ENCODE measurements around the gene SLC24A3. TPM values are rescaled to one million over a fixed set of nuclear protein-coding genes. Genes with fewer than 3 reads are reported as not detected.

SLC24A3 gene
- total RNA-seq, 2 donors from 2014 or later, result 1.4 to 3.7 TPM

GRCh38 chr20:19256906-19257595, 44.6 kb downstream of the SLC24A3 start:
- no peaks in the 10 kb centered on the region for H3K4me1 ChIP-seq
- H3K27me3 ChIP-seq, result no peaks in the 10 kb centered on the region
- TF ChIP-seq, protein P1, sequence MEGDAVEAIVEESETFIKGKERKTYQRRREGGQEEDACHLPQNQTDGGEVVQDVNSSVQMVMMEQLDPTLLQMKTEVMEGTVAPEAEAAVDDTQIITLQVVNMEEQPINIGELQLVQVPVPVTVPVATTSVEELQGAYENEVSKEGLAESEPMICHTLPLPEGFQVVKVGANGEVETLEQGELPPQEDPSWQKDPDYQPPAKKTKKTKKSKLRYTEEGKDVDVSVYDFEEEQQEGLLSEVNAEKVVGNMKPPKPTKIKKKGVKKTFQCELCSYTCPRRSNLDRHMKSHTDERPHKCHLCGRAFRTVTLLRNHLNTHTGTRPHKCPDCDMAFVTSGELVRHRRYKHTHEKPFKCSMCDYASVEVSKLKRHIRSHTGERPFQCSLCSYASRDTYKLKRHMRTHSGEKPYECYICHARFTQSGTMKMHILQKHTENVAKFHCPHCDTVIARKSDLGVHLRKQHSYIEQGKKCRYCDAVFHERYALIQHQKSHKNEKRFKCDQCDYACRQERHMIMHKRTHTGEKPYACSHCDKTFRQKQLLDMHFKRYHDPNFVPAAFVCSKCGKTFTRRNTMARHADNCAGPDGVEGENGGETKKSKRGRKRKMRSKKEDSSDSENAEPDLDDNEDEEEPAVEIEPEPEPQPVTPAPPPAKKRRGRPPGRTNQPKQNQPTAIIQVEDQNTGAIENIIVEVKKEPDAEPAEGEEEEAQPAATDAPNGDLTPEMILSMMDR (IDR thresholded peaks at IDR 0.05), result no peak
- no peaks in the 10 kb centered on the region for H3K36me3 ChIP-seq
- no peaks in the 10 kb centered on the region for H3K9me3 ChIP-seq
- H3K4me3 ChIP-seq, result no peak overlapping the region
- DNase-seq (ENCODE audit: low spot score), result no peak
- no peak overlapping the region for H3K27ac ChIP-seq

DNA sequence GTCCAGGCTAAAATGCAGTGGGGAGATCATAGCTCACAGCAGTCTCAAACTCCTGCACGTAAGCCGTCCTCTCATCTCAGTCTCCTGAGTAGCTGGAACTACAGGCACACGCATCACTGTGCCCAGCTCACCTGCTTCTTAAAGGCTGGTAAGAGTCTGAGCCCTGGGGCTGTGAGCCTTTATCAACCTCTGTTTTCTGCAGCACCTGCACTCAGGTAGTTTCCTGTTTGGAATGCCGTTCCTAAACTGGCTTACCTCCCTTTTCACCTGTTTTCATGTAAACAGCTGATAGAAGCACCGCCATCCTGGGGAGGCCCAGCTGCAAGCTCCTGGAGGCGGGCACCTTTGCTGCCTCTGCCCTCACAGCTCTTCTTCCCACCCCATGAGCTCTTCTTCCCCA, 45.4 kb downstream of the SLC24A3 start:
- Histone ChIP-seq H3K4me3 (no peak overlapping the region), H3K27ac (no peak overlapping the region), H3K36me3 (no peaks in the 10 kb centered on the region), H3K9me3 (no peaks in the 10 kb centered on the region), H3K4me1 (peaks cover 0 to 3% of the 10 kb centered on the region in 2 donors), H3K27me3 (no peaks in the 10 kb centered on the region)
- DNase-seq (ENCODE audit: low spot score), result no peak
- TF ChIP-seq, protein P1 (IDR thresholded peaks at IDR 0.05), result no peak

- H3K36me3 ChIP-seq, result no peaks in the 10 kb centered on the region
- TF ChIP-seq, protein P1 (IDR thresholded peaks at IDR 0.05), result no peak
- peaks cover 0 to 8% of the 10 kb centered on the region in 2 donors for H3K4me1 ChIP-seq
- no peaks in the 10 kb centered on the region for H3K9me3 ChIP-seq
- DNase-seq (ENCODE audit: low spot score), result no peak
- no peak overlapping the region for H3K27ac ChIP-seq
- H3K27me3 ChIP-seq, result no peaks in the 10 kb centered on the region
- H3K4me3 ChIP-seq, result no peak overlapping the region
Observed at GRCh38 chr20:19259141-19259591, 46.7 kb downstream of the SLC24A3 start.

GRCh38 chr20:19260412-19261090, 48.1 kb downstream of the SLC24A3 start:
- H3K27ac ChIP-seq, result no peak overlapping the region
- H3K27me3 ChIP-seq, result no peaks in the 10 kb centered on the region
- no peaks in the 10 kb centered on the region for H3K9me3 ChIP-seq
- no peak overlapping the region for H3K4me3 ChIP-seq
- DNase-seq (ENCODE audit: low spot score), result no peak
- H3K4me1 ChIP-seq, result peaks cover 0 to 8% of the 10 kb centered on the region in 2 donors
- TF ChIP-seq, protein P1 (IDR thresholded peaks at IDR 0.05), result no peak
- H3K36me3 ChIP-seq, result no peaks in the 10 kb centered on the region

GRCh38 chr20:19264191-19264590, 51.7 kb downstream of the SLC24A3 start:
- H3K36me3 ChIP-seq, result no peaks in the 10 kb centered on the region
- DNase-seq (ENCODE audit: low spot score), result no peak
- no peak overlapping the region for H3K4me3 ChIP-seq
- H3K4me1 ChIP-seq, result peaks cover 0 to 8% of the 10 kb centered on the region in 2 donors
- no peak overlapping the region for H3K27ac ChIP-seq
- no peaks in the 10 kb centered on the region for H3K9me3 ChIP-seq
- no peaks in the 10 kb centered on the region for H3K27me3 ChIP-seq
- TF ChIP-seq, protein P1 (IDR thresholded peaks at IDR 0.05), result no peak
